HG03520 (cell line): ENCODE data around the gene KCTD12.

Experiments
- ATAC-seq: cut with Tn5 transposase; IDR thresholded peaks from one replicate; pipeline ENCODE4 v1.9.1; 2021; ENCODE audit warnings: mild to moderate bottlenecking, moderate library complexity; ENCODE audit not compliant: unreplicated experiment

The KCTD12 gene

DNA sequence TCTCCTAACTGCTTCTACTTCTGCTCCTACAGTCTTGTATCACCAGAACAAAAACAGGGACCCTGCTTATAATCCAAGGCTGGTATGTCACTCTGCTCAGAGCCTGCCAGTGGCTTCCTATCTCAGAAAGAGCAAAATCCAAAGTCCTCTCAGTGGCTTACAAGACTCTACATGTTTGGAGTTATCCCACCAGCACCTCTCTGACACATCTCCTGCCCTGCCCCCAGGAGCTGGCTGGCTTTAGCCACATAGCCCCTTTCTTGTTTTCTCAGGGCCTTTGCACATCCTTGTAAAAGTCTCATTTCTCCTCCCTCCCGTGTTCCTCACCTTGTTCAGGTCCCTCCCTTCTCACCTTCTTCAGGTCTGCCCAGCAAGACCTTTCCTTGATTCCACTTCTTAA is 2.2 kb upstream of the KCTD12 start:
- no peak for ATAC-seq

DNA sequence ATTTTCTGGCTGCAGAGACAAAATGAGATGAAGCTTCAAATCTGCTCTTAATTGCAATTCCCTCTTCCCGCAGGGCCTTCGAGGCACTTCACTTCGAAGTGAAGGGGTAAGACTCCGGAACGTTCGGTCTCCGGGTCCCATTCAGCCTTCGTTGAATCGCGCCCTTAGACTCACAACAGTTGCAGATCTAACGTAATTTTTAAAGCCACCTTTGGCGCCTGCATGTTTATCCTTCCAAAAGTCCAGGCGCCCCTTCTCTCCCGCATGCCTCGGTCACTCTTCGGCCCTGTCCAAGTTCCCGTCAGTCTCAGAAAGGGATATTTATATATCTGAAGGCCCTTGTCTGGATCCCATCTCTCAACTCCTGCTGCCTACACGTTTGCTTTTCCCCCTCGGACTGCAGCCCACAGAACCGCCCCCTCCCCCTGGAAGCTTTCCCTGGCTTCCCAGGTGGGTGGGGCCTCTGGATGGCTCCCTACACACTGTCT is 915 bp upstream of the KCTD12 start:
- ATAC-seq, result no peak

DNA sequence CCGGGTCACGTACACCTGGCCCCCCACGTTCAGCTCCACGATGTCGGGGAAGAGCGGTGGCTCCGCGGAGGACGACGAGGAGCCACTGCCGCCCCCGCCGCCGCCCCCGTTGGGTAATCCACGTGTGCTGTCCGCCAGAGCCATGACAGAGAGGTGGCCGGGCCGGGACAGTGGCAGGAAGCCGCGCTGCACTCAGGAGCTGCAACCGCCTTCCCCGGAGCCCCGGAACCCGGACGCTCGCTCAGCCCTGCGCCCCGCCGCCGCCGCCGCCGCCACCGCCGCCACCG is 257 bp downstream of the KCTD12 start:
- no peak for ATAC-seq

DNA sequence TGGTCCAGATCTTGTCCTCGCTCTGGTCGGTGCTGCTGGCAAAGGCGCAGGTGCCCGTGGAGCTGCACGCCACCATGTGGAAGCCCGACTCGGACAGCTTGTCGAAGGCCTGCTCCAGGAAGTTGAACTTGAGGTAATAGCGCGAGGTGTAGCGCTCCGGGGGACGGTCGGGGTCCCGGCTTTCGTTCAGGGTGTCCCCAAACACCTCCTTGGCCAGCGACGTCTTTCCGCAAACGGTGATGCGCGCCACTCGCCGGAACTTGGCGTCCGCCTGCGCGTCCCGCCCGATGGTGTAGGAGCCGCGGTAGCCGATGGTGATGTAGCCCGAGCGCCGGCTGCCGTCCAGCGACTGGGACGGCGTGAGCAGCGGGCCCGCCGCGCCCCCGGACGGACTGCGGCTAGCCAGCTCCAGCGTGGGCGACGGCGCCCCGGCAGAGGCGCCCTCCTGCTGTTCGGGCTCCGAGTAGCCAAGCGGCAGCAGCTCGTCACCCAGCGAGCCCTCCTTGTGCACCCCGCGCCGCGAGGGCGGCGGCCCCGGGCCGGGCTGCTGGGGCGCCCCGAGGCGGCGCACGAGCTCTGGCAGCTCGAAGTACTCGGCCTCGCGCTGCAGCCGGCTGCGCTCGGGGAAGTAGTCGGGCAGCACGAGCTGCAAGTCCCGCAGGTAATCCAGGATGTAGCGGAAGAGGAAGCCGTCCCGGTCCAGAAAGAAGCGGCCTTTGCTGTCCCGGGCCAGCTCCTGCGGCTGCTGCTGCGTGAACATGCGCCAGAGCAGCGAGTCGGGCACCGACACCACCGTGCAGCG is 801 bp downstream of the KCTD12 start:
- ATAC-seq, result peak; percentile 49

DNA sequence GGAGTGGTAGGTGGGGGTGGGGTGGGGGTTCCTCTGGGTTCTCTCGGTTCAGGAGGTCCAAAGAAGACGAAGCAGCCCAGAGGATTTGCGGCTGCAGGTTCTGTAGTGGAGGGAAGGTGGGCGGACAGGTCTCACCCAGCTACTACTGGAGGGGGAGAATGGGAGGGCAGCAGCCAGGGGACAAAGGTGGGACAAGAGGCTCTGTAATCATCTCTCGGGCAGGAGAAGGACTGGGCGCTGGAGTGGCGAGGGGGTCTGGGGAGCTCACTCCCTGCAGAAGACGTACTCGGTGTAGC is 1.4 kb downstream of the KCTD12 start:
- no peak for ATAC-seq

DNA sequence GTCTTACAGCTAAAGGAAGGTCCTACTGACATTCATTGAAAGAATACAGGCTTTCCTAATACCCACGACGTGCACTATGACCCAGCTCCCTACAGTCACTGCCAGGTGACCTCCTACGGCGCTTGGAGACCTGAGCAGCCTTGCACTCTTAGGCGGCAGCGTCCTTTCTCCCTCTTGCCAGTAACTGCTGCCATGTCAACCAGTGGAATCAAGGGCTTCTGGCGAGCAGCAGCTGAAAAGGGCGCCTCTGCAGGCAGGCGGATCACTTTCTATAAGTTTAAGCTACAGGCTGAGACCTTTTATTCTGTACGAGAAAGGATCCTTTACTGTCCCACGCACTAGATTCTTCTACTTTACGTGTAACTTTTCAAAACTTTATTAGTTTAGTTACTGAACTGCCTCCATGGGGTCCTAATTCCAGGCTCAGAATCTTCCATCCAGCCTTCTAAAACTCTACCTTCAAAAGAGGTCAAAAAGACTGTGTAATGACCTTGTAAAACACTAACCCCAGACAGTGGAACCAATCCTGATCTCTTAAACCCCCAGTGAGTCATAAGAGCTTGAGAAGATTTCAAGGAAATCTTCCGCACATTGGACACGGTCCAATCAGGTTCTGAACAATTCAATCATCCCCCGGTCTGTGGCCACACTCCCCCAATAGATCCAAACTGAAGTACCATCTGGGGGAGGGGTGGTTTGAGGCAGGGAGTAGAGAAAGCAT is 1.9 kb downstream of the KCTD12 start:
- ATAC-seq, result peak; percentile 10

DNA sequence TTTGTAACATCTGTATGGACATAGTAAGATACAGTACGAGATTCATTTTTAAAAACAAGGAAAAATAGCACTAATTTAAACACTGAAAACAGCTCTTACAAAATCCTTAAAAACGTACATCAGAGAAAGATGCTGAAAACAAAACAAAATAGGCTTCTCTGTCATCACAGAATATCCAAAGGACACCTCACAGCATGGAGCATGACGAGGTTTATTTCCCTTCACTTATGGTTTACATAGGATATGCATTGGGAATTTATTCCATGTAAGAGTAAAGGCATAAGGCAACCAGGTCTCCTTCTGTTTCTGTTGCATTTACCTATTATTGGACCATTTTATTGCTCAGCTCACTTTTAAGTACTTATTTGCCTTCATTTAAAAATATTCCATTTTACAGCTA is 3.0 kb downstream of the KCTD12 start:
- ATAC-seq, result no peak

- ATAC-seq, result no peak
Observed at GRCh38 chr13:76882431-76882830, 3.8 kb downstream of the KCTD12 start.

- ATAC-seq, result no peak
Observed at GRCh38 chr13:76879883-76880270, 6.3 kb downstream of the KCTD12 start.

DNA sequence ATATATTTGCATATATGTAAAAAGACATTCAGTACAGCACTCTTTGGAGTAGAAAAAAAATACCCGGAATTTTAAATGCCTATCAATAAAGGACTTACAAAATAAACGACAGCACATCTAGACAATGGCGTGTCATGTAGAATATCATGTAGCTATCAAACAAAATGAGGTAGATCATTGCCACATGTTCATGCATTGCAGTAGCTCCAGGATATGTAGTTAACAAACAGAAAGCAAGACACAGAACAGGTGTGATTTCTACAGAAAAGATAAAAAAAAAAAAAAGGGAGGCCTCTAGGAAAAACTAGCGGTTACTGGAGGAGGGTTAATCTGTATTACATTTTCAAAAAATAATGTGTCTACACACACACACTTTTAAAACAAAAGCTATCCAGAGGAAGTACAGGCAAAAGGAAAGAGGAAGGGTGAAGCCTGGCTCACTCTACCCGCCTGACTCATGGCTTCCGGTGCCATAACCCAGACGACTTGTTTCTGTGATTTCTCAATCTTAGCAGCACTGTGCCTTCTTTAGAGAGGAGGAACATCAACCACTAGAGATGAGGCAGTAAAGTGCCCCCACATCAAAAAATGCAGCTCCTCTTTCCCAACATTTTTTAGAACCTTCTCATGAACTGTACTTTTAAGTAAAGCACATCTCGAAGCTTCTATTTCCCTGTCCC is 6.9 kb downstream of the KCTD12 start:
- ATAC-seq, result peak; percentile 94

DNA sequence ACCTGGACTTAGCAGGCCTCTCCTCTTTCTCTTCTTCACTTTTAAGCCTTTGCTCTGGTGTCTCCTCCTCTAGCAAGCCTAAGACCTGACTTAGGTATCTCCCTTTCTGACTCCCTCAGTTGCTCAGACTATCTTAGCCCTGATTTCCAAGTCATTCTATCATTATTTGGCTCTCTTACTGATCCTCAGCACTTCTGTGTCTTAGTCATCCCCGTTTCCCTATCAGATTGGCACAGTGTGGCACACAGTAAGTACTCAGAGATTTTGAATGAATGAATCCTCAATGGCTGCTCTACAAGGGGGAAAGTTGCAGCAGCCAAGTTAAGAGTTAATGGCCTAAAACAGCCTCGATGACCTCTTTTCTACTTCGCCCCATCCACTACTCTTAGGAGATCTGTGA is 8.2 kb downstream of the KCTD12 start:
- ATAC-seq, result no peak

DNA sequence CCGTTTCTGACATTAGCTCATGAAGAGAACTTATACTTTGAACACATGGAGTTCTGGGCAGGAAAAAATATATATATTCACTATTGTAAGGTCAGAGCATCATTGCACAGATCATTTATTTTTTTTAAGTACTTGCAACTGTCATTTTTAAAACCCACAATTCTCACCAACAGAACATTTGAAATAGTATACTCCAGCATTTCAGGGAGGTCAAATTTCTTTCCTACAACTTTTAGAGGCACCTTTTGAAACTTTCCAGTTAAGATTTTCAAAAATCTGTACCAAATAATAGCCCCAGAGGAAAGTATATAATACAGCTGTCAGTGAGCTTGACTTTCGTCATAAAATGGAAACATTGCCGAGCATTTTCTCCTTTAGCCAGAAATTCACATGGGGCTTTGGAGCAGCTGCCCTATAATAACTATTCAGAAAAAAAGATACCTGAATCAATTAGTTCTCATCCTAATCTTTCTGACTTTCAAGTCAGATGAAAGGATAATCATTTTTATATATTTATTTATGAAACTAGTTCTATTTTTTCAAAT is 10.9 kb downstream of the KCTD12 start:
- no peak for ATAC-seq

DNA sequence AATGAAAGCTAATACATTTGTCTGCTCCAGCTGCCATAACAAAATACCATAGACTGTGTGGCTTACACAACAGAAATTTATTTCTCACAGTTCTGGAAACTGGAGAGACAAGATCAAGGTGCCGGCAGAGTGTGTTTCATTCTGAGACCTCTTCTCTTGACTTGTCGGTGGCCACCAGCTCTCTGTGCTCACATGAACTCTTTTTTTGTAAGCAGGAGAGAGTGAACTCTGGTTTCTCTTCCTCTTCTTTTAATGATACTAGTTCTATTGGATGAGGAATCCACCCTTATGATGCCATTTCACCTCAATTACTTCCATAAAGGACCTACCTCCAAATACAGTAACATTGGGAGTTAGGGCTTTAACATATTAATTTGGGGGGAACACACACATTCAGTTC is 11.7 kb downstream of the KCTD12 start:
- peak; percentile 75 for ATAC-seq

DNA sequence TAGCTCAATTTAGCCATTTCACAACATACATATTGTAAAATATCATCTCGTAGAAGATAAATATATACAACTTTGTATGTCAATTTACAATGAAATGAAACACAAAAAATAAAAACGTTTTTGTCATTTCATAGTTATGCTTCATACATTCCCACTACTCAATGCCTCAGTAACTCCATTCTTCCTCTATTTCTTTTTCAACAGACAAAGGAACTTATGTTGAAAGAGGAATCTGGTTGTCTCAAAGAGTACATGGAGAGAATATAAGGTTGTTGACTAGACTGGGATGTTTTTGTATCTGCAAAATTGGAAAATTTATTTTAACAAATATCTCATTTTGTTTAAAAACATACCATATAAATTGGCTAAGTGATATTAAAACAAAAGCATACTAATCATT is 12.8 kb downstream of the KCTD12 start:
- no peak for ATAC-seq

- ATAC-seq, result no peak
Observed at GRCh38 chr13:76872675-76873074, 13.5 kb downstream of the KCTD12 start.

DNA sequence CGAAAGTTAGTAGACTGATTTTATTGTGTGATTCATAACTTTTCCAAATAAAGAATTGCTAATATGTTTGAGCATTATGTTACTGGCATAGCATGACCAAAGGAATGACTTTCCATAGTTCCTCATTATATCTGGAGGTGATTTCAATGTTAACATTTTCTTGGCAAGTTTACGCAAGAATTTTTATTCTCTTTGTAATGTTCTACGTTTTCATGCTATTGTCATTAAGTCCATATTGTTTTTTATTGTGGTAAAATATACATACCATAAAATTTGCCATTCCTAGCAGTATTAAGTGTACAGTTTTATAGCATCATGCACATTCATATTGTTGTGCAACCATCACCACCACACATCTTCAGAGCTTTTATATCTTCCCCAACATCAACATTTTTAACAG is 14.8 kb downstream of the KCTD12 start:
- ATAC-seq, result no peak

DNA sequence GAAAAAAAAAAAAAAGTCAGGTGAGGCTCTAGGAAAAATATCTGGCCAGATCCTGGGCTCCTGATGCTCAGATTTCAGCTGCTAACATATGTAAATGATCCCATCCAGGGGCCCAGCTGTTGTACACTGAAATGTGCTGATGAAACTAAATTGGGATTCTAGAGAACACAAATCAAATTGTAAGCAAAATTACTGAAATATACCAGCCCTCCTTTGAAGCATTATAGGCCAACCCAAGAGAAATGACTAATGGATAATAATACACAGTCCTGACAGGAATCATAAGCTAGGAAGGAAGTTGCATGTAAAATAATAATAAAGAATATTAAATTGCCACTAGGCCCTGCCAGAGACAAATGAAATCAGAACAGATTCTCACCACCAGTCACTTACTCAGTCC is 17.8 kb downstream of the KCTD12 start:
- ATAC-seq, result no peak

GRCh38 chr13:76865996-76866503 is 20.2 kb downstream of the KCTD12 start:
- no peak for ATAC-seq

DNA sequence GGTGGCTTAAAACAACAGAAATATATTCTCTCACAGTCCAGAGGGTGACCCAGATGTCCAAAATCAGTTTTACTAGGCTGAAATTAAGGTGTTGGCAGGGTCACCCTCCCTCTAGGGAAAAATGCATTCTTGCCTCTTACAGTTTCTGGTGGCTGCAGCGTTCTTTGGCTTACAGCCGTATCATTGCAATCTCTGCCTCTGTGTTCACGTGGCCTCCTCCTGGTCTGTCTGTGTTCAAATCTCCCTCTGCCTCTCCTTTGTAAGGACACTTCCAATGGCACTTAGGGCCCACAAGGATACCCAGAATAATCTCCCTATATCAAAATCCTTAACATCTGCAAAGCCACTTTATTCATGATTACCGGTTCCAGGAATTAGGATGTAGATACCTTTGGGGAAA is 21.1 kb downstream of the KCTD12 start:
- ATAC-seq, result no peak

- no peak for ATAC-seq
Observed at GRCh38 chr13:76864259-76864658, 21.9 kb downstream of the KCTD12 start.

DNA sequence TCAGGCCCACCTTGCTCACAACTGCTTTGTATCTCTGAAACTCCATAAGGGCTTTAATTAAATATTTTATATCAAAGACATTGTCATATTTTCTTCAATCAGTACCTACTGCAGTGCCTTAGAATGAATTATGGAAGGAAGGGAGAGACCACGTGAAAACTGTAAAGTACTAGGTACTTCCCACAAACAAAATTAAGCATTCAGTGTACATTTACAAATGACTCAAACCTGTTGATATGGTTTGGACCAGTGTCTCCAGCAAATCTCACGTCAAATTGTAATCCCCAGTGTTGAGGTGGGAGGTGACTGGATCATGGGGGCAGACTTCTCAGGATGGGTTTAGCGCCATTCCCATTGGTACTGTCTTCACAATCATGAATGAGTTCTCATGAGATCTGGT is 23.2 kb downstream of the KCTD12 start:
- ATAC-seq, result no peak

- no peak for ATAC-seq
Observed at GRCh38 chr13:76861859-76862258, 24.3 kb downstream of the KCTD12 start.
